CD4-positive, alpha-beta T cell treated with Interleukin-10 for 1 hour (primary cell): ENCODE measurements around the gene TXNRD1.

Experiments
- DNase-seq: peaks from one replicate; pipeline ENCODE4 v3.0.0-alpha.2; 2020

The TXNRD1 gene

GRCh38 chr12:104285740-104286515, 70.3 kb downstream of the TXNRD1 start:
- DNase-seq = no peak

- peak; percentile 90 for DNase-seq
Measured at GRCh38 chr12:104286516-104287482, 71.2 kb downstream of the TXNRD1 start.

- DNase-seq = peak; percentile 88
Measured at GRCh38 chr12:104288635-104289274, 73.2 kb downstream of the TXNRD1 start.

DNA sequence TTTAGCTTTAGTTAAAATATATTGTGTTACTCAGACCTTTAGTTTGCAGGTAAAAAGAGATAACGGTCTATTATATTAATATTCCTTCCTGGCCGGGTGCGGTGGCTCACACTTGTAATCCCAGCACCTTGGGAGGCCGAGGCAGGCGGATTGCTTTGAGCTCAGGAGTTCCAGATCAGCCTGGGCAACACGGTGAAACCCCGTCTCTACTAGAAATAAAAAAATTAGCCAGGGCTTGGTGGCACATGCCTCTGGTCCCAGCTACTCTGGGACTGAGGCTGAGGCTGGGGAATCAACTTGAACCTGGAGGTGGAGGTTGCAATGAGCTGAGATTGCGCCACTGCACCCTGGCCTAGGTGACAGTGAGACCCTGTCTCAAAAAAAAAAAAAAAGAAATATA, 74.7 kb downstream of the TXNRD1 start:
- DNase-seq = no peak

GRCh38 chr12:104290855-104291254, 75.3 kb downstream of the TXNRD1 start:
- DNase-seq = no peak

DNA sequence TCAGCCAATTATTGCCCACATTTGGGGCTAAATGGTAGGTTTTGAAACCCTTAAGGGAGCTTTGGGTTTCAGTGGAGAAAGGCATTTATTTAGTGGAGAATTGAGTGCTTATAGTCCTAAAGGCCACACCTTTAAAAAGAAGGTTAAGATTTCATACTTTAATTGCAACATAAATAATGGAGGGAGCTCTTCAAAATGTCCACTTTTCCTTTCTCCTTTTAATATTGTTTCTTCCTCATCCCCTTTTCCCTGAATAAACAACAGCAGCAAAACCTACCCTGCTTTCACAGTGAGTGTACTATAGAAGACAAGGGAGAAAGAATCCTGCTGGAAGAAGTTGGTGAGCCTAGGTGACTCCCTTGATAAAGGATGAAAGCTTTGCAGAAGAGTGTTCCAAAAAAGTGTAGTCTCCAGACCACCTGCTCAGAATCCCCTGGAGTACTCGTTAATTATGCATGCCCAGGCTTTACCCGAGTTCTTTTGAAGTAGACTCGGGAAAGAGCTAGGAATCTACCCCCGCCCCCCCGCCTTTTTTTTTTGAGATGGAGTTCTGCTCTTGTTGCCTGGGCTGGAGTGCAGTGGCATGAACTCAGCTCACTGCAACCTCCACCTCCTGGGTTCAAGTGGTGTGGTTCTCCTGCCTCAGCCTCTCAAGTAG, 76.4 kb downstream of the TXNRD1 start:
- no peak for DNase-seq

GRCh38 chr12:104292872-104293794, 77.6 kb downstream of the TXNRD1 start:
- no peak for DNase-seq

GRCh38 chr12:104294158-104294859, 78.7 kb downstream of the TXNRD1 start:
- DNase-seq = peak; percentile 6

DNA sequence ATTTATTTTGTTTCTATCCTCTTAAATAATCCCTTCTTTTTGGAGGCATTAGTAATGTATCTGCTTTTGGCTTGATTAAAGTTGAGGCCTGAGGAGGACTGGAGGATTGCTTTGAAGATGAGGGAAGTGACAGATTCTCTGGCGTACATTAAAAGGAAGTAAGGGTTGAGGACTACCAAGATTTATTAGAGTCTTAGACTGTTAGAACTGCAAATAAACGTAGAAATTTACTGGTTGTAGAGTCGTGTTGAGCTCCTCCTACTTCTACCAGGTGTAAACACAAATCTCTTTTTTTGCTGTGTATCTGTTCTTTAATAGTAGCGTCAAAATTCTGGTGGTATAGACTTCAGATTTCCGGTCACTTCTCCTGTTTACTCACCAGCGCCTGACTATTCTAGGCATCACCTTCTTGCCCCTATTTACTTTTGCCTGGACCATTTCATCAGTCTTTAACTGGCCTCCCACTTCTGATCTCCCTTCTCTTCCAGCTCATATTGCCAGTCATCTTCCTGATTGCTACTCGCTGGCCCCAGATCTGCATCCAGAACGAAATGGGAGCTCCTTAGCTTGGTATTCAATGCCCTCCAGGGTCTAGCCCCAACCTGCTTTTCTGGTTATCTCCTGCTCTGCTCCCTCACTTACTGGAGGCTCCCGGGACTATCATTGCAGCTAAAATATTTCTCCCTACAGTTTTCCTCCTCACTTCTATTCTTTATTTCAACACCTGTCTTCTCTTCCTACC, 79.5 kb downstream of the TXNRD1 start:
- no peak for DNase-seq

DNA sequence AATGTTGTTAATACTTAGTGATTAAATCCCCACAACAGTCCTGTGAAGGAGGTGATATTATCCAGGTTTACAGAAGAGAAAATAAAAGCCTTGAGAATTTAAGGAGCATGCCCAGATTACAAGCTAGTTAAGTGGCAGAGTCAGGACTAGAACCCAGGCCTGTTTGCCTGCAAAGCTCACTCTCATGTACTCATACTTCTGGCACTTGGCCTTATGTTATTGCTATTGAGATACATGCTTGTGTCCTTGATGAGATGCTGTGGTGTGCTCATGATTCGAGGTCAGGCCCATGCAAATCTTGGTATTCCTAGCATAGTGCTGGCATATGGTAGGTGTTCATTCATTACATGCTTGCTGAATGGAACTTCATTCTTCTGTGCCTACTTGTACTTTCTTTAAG, 80.4 kb downstream of the TXNRD1 start:
- DNase-seq = no peak

GRCh38 chr12:104296718-104297117, 81.1 kb downstream of the TXNRD1 start:
- DNase-seq = no peak

DNA sequence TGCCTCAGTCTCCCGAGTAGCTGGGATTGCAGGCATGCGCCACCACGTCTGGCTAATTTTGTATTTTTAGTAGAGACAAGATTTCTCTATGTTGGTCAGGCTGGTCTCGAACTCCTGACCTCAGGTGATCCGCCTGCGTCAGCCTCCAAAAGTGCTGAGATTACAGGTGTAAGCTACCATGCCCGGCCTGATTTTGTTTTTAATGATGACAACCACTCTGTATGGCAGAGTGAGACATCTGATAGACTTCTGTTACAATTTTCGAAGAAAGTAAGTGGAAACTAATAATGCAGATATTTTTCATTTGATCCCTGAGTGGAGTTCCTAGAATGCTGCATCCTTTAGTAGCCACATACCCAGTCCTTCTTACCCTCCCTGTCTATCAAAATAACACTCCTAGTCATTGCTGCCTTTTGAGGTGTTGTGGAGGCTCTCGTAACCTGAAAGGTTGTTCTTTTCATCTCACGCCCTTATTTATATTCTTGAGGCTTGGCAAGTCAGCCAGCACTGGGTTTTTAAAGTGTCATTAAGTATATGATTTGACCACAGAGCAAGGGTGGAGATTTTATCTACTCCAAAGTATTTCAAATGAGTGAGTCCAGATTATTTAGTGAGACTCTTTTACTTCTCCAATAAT, 82.0 kb downstream of the TXNRD1 start:
- DNase-seq = no peak

DNA sequence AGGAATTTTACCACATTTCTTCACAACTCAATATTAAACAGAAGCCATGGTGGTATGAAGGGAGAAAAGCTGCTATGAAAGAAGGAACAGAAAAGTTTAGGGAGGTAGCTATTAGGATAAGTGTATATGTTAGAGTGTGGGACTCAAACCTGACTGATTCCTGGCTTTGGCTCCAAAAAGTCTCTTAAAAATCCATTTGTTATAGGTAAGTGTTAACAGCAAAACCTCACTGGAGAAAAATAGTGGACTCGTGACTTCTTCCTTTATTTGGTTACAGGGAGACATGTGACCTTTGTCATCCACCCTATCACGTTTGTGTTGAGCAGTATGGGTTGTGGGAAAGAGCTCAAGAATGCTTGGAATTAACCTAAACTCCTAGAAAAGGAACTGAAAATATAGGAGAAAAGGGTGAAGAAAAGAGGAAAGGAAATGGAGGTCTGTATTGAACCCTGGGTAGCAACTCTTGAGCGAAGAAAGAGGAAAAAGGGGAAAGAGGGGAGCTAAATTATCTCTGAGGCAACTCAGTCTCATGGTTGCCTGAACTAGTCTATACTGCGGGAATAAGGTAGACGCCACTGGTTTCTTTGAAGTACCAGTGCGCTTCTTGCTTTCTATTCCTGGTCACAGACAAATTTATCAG, 84.4 kb downstream of the TXNRD1 start:
- no peak for DNase-seq

- peak; percentile 93 for DNase-seq
Measured at GRCh38 chr12:104303538-104304151, 88.1 kb downstream of the TXNRD1 start, which contains the start of gene EID3. Gene EID3 (plus strand): TSS chr12:104303739. CDS start chr12:104303935, 196 bp downstream.

DNA sequence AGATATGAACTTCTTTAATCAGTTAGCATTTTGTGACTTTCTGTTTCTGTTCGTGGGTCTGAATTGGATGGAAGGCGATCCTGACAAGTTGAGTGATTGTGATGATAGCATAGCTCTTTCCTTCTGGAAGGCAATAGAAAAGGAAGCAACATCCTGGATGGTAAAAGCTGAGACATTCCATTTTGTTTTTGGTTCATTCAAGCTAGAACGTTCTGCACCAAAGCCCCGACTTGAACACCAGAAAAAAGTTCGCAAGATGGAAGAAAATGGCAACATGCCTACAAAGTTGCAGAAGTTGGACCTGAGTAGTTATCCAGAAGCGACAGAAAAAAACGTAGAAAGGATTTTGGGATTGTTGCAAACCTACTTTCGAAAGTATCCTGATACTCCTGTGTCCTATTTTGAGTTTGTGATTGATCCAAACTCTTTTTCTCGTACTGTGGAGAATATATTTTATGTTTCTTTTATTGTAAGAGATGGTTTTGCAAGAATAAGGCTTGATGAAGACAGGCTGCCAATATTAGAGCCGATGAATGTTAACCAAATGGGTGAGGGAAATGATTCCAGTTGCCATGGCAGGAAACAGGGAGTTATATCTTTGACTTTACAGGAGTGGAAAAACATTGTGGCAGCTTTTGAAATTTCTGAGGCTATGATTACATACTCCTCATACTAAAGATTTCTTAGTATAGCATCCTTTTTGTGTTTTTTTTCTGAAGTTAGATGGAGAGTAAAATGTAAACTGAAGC, 88.9 kb downstream of the TXNRD1 start:
- no peak for DNase-seq

DNA sequence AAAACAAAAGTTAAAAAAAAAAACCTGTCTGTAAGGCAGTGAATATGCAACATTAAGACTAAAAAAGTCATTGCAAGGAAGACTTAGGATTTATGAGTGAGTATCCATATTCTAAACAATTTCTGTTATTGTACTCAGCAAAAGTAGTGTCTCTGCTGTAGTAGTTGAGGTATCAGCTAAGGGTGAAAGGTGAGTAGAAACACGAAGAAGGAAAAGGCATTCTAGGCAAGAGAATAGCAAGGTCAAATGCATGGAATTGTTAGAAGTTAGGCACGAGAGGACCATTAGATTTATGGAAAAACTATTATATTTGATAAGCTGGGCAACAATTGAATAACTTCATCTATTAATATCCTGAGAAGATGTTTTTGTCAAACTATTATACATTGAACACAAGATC, 89.8 kb downstream of the TXNRD1 start:
- no peak for DNase-seq

GRCh38 chr12:104306376-104306775, 90.8 kb downstream of the TXNRD1 start:
- no peak for DNase-seq
